ENCODE data around the gene TSC22D4. TPM values are rescaled to one million over a fixed set of nuclear protein-coding genes. Genes with fewer than 3 reads are reported as not detected.

Gene TSC22D4
- total and polyA plus RNA-seq, 2 donors (not counting 3 experiments of a cell fraction or from before 2014, with no cell fraction given) = 40.1 to 84.4 TPM

GRCh38 chr7:100464791-100465190, 14.2 kb downstream of the TSC22D4 start:
- FAIRE-seq (no peak), DNase-seq (ENCODE audit: low read depth, low spot score) (no peak)
- Histone ChIP-seq H3K9me1 (replicated peaks; ENCODE audit: control insufficient read depth, extremely low read depth, insufficient read depth, low read length) (no peaks in the 10 kb centered on the region), H3K4me1 (ENCODE audit: control insufficient read depth, extremely low read depth, insufficient read depth, low read length) (peaks cover 12% of the 10 kb centered on the region), H4K20me1 (replicated peaks; ENCODE audit: control insufficient read depth, extremely low read depth, insufficient read depth, low read length) (no peaks in the 10 kb centered on the region), H3K9me3 (replicated peaks; ENCODE audit: control insufficient read depth, insufficient read depth, low read length) (no peaks in the 10 kb centered on the region), H3K27me3 (ENCODE audit: control insufficient read depth in 2 of 2, insufficient read depth in 2 of 2, low read length in 2 of 2) (no peaks in the 10 kb centered on the region), H3K36me3 (ENCODE audit: control insufficient read depth in 2 of 2, extremely low read depth in 1 of 2, insufficient read depth in 2 of 2, low read length in 2 of 2) (peaks cover 0 to 16% of the 10 kb centered on the region in 2 experiments), H2AFZ (ENCODE audit: low read depth, low read length) (no peak overlapping the region), H3K27ac (ENCODE audit: insufficient read depth, low read depth, low read length) (no peak overlapping the region), H3K79me2 (ENCODE audit: control insufficient read depth, insufficient read depth, low read length) (peaks cover 1% of the 10 kb centered on the region), H3K9ac (replicated peaks; ENCODE audit: extremely low read depth, insufficient read depth, low read length) (no peak overlapping the region), H3K4me2 (ENCODE audit: insufficient read depth, low read length) (no peak overlapping the region), H3K4me3 (replicated peaks in 1 of 3; ENCODE audit: insufficient read depth in 1 of 3, low read depth in 1 of 3, low read length in 3 of 3) (no peak overlapping the region)
- POLR2A ChIA-PET = no interaction called here
- intact Hi-C loops (cut with micrococcal nuclease) (loop anchor here (5.0 kb wide), 2 partner anchors 213 to 228 kb away; partner anchors contain the start of gene GIGYF1), dilution Hi-C loops (cut with MboI; ENCODE audit: extremely low pct_ligation_motif_present, low sequenced_read_pairs) (no loop called here)
- no TSS peak for BruUV-seq (replicated peaks)
- CTCF ChIA-PET = interaction anchor here (0.6 to 3.9 kb wide), 10 partner anchors 10 to 387 kb away, joined by 3 to 53 read pairs (median 6); no protein-coding TSS in a partner anchor
- TF ChIP-seq CTCF (IDR thresholded peaks at IDR 0.05; ENCODE audit: extremely low read depth in 1 of 2, insufficient read depth in 1 of 2, low read depth in 1 of 2, low read length in 2 of 2) (no peak), POLR2A (IDR thresholded peaks at IDR 0.05; ENCODE audit: low read depth, low read length) (no peak), MAX (IDR thresholded peaks at IDR 0.05; ENCODE audit: insufficient read depth, insufficient read length) (no peak), POLR2AphosphoS5 (IDR thresholded peaks at IDR 0.05; ENCODE audit: insufficient read depth, low read depth, low read length) (no peak), MYC (IDR thresholded peaks at IDR 0.05; ENCODE audit: low read depth, low read length) (no peak), JUN (IDR thresholded peaks at IDR 0.05; ENCODE audit: borderline replicate concordance, insufficient read depth, insufficient read length, low read depth) (no peak), EZH2 (IDR thresholded peaks at IDR 0.05; ENCODE audit: borderline replicate concordance, low read depth, low read length, severe bottlenecking) (no peak), GATA2 (IDR thresholded peaks at IDR 0.05; ENCODE audit: insufficient read depth, insufficient read length, low read depth, low read length) (no peak), FOS (IDR thresholded peaks at IDR 0.05; ENCODE audit: borderline replicate concordance, insufficient read depth, low read length) (no peak)
